Nucleus accumbens (tissue), 56 donors: Measurements from ENCODE around the gene CLDN17.

Experiments used
- DNase-seq, 56 donors: peaks; one replicate each; lab custom pipeline; 2025; lab: John Stamatoyannopoulos, UW

Gene CLDN17

DNA sequence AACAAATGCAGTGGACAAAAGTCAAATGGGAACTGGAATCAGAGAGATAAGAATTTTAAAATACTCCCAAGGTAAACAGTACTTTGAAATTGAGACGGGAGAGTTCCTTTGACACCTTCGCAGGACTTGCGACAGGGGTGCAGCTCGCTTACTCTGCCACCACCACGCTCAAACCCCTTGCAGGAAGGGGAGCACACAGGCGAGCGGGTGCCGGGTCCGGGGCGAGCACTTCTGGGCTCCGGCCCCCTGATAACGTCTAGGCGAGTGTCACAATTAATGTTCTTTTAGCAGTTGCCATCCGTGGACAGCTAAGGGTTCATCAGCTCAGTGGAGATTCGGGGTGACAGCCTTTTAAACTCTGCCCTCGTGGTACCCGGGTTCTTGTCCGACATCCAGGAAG lies 37.4 kb downstream of the CLDN17 start:
- DNase-seq: no peak

DNA sequence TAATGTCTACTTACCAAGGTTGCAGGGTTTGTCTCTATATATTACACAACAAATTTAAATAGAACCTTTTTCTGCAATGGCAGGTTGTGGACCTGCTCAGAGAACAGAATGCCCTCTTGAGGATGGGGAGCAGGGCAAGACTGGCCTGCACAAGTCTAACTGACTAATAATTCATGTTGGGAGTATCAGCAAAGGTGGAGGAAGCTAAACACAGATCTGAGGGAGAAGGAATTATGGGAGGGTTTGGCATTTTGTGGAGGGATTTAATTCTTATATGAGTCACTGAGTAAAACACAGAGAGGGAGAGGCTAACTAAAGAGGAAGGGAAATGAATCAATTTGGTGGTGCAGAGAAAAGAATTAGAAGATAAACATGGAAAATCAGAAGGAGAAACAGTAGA lies 40.0 kb downstream of the CLDN17 start:
- no peak for DNase-seq

DNA sequence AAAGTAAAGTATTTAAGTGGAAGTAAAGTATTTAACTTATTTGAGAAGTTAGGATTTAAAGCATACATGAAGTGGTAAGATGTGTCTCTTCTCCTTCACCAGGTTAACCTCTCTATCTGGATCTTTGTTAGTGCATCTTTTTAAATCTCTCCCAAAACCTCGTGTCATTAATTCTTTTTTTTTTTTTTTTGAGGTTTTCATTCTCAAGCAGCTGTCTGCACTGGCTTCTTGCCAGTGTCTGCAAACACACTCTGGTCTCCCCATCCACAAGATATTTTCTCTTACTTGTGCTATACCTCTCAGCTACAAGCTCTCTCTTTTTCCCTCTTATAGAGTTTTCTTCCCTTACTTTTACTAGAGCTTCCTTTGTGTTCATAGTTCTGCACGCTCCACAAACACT lies 49.0 kb downstream of the CLDN17 start:
- DNase-seq: no peak

DNA sequence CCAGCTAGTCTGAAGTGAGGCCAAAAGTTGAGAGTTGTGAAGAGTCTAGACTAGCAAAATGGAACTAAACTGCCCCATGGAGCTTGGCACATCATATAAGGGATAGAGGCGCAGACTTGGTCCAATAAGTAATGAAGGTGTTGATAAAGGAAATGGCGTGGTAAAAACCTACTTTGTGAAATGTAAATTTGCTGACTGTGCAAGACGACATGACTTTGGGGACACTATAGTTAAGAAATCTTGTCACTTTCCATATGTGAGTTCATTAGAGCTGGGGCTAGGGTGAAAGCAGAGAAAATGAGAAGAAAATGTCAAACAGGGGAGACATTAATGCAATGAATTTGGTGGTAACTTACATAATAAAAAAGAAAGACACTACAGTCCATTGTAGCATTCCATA lies 50.1 kb downstream of the CLDN17 start:
- no peak for DNase-seq
